MV-4-11 (cell line): ENCODE results near the gene ACTR6.
"Not testable (repeated sequence)": the region's sequence is repeated elsewhere in the genome, so short reads cannot be mapped to it uniquely, and the experiment has no call there.

Source experiments
- DNase-seq: peaks from one replicate; lab custom pipeline; 2025; lab: John Stamatoyannopoulos, UW

The ACTR6 gene

DNA sequence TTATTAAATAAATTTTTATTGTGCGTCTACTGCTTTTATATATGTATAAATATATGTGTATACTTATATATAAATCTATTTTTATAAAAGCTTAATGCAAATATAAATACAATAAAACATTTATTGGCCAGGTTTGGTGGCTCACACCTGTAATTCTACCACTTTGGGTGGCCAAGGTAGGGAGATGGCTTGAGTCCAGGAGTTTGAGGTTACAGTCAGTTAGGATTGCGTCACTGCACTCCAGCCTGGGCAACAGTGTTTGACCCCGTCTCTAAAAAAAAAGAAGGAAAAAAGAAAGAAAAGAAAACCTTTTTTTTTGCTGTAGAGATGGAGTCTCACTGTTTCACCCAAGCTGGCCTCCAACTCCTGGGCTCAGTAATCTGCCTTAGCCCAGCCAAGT is 20.9 kb downstream of the ACTR6 start:
- DNase-seq = no peak

DNA sequence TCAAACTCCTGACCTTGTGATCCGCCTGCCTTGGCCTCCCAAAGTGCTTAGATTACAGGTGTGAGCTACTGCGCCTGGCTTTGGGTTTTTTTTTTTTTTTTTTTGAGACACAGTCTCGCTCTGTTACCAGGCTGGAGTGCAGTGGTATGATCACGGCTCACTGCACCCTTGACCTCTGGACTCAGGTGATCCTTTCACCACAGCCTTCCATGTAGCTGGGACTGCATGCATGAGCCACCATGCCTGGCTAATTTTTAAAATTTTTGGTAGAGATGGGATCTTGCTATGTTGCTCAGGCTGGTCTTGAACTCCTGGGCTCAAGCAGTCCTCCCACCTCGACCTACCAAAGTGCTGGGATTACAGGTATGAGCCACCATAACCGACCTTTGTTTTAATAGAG is 21.6 kb downstream of the ACTR6 start:
- not testable (repeated sequence) for DNase-seq

GRCh38 chr12:100225491-100225890 is 24.9 kb downstream of the ACTR6 start:
- DNase-seq = no peak

DNA sequence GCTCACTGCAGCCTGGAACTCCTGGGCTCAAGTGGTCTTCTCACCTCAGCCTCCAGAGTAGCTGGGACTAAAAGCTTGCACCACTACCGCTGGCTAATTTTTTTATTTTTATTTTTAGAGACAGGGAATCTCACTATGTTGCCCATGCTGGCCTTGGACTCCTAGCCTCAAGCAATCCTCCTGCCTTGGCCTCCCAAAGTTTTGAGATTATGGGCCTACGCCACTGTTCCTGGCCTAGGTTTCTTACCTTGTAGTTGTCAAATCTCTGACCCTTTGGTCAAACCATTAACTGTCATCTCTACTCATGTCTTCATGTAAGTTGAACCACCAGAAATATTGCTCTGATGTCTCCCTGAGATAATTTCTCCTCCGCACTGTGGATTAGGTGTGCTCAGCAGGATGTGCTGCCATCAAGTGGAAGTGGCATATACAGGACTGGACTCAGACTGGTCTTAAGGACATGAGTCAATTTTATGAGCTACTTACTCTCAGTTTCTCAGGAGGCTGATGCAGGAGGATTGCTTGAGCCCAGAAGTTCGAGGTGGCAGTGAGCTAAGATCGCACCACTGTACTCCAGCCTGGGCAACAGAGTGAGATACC is 28.5 kb downstream of the ACTR6 start:
- peak; percentile 64 for DNase-seq

DNA sequence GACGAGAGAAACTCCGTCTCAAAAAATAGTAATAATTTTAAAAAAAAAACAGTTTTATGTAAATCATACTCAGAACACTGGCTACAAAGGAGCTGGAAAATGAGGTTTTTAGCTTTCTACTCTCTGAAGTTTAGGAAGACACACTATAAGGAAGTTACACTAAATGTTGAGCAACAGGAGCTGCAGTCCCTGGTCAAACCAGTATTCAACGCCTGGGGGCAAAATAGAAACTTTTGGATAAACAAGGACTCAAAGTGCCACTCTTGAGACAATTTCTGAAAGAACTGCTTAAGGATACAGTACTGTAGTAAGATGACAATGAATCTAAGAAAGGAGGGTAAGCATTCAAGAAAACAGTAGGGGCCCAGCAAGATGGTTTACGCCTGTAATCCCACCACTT is 29.3 kb downstream of the ACTR6 start:
- DNase-seq = peak; percentile 77

- not testable (repeated sequence) for DNase-seq
Measured at GRCh38 chr12:100231873-100232272, 31.3 kb downstream of the ACTR6 start.

GRCh38 chr12:100234166-100234565 is 33.6 kb downstream of the ACTR6 start:
- DNase-seq = no peak

DNA sequence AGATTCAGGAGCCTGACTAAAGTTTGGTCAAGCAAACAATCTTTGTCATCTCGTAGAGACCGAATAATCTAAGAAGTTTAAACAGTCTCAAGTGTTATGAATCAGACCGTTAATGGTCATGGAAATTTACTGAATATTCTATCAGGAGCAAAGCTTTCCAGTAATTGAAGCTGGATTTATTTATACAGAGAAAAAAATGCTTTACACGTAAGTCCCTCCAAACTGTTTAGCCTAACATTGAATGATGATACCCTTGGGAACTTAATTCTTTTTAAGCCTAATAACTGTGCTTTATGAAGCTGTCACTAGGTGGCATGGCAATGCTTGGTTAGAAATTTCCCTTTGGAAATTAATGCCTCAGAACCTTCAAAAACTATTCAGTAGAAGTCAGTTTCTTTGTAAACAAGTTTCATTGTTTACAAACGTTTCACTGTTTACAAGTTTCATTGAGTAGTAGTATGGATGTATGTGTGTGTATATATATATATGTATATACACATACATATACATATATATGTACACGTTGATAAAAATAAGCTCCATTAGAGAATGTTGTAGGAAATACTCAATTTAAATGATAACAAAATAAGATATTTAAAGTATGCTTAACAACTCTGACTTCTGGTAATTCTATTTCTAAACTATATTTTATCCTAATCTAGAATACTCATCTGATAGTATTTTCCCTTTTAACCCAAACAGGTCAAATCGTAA is 34.1 kb downstream of the ACTR6 start:
- DNase-seq = peak; percentile 40

- DNase-seq = no peak
Measured at GRCh38 chr12:100238801-100239200, 38.2 kb downstream of the ACTR6 start.

DNA sequence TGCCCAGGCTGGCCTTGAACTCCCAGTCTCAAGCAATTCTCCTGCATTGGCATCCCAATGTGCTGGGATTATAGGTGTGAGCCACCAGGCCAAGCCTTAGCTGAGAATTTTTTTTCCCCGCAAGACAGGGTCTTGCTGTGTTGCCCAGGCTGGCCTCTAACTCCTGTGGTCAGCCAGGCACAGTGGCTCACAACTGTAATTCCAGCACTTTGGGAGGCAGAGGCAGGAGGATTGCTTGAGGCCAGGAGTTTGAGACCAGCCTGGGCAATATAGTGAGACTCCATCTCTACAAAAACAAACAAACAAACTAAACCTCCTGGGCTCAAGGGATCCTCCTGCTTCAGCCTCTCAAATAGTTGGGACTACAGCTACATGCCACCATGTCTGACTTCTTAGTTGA is 39.0 kb downstream of the ACTR6 start:
- no peak for DNase-seq

GRCh38 chr12:100243137-100243536 is 42.5 kb downstream of the ACTR6 start:
- no peak for DNase-seq

DNA sequence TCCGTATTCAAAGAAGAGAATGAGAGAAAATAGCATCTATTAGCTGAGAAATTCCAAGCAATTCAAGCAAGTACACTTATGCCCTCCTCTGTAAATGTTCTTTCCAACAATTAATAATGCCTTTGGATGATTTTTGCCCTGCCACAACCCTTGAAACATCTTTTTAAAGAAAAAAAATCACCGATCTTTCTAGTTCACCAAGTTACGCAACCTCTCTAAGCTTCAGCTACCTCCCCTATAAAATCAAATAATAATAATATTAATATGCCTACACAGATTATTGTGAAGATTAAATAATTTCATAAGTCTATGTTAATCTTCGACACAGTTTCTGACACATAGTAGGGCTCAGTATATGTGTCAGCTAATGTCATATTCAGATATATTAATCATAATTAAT is 47.1 kb downstream of the ACTR6 start:
- no peak for DNase-seq

GRCh38 chr12:100248886-100249285 is 48.3 kb downstream of the ACTR6 start:
- DNase-seq = no peak

DNA sequence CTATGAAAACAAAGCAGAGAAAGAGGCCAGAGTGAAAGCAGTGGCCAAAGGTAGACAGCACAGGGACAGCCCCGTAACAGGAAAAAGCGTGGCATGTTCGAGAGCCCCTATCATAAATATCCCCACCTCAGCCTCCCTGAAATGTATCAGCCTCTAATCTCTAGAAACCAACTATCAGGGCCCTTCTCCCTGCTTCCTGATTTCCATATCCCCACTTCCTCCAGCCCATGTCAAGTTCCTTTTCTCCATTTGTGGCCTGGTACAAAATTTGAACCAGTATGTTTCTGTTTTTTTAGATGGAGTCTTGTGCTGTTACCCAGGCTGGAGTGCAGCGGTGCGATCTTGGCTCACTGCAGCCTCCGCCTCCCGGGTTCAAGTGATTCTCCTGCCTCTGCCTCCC is 49.3 kb downstream of the ACTR6 start:
- peak; percentile 72 for DNase-seq

- no peak for DNase-seq
Measured at GRCh38 chr12:100251917-100252316, 51.3 kb downstream of the ACTR6 start.

DNA sequence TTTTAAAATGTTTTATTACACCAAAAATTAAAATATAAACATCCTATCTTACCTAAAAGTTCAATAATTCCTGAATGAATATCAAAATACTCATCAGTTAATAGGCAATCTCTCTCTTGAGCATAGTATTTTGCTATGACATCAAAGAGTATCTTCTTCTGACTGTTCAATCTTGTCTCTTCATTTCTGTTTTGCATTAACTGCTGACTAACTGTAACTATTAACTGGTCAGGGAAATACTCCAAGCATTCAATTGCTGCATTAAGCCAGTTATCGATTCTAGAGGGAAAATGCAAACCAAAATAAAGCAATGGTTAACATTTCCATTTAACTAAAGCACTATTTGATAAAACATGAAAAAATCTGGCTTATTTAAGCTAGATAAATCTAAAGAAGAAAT is 52.8 kb downstream of the ACTR6 start:
- no peak for DNase-seq

GRCh38 chr12:100254876-100255275 is 54.3 kb downstream of the ACTR6 start:
- DNase-seq = peak; percentile 23

DNA sequence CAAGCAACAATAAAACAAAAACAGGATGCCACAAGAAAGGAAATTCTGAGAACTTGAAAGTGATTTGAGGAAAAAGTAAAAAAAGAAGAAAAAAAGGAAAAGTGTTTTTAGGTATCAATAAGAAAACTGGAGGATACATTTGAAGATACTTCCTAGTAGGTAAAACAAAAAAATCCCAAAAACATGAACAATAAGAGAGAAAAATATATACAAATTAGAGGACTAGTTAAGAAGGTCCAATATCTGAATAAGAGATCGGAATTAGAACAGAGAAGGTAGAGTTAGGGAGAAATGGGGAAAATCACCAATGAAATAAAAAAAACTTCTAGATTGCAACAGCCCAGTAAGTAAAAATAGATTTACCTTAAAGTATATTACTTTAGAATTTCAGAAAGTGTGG is 57.5 kb downstream of the ACTR6 start:
- no peak for DNase-seq

GRCh38 chr12:100263131-100263530 is 62.5 kb downstream of the ACTR6 start:
- DNase-seq = no peak

DNA sequence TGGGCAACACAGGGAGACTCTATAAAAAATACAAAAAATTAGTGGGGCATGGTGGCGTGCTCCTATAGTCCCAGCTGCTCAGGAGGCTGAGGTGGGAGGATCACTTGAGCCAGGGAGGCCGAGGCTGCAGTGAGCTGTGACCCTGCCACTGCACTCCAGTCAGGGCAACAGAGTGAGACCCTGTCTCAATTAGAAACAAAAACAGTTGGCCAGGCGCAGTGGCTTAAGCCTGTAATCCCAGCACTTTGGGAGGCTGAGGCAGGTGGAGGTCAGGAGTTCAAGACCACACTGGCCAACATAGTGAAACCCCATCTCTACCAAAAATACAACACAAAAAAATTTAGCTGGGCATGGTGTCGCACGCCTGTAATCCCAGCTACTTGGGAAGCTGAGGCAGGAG is 64.5 kb downstream of the ACTR6 start:
- not testable (repeated sequence) for DNase-seq

GRCh38 chr12:100265732-100266584 is 65.3 kb downstream of the ACTR6 start:
- no peak for DNase-seq

- no peak for DNase-seq
Measured at GRCh38 chr12:100266585-100266834, 65.9 kb downstream of the ACTR6 start.

GRCh38 chr12:100266835-100267602 is 66.4 kb downstream of the ACTR6 start, which contains the start of the genes DEPDC4 and SCYL2:
Gene DEPDC4 (minus strand): TSS chr12:100267079. CDS start chr12:100267076, 3 bp downstream.
Gene SCYL2 (plus strand): TSS chr12:100267177. CDS start chr12:100282971, 15,794 bp downstream.
- DNase-seq = peak; percentile 92
